ENCODE results near the gene TRMT2B. TPM values are rescaled to one million over a fixed set of nuclear protein-coding genes. Genes with fewer than 3 reads are reported as not detected.

The TRMT2B gene
- total and polyA plus RNA-seq, 10 of the 15 experiments (the other 5 are each of a cell fraction or from before 2014, with no cell fraction given): 2.5 to 14.2 (median 11.5) TPM

DNA sequence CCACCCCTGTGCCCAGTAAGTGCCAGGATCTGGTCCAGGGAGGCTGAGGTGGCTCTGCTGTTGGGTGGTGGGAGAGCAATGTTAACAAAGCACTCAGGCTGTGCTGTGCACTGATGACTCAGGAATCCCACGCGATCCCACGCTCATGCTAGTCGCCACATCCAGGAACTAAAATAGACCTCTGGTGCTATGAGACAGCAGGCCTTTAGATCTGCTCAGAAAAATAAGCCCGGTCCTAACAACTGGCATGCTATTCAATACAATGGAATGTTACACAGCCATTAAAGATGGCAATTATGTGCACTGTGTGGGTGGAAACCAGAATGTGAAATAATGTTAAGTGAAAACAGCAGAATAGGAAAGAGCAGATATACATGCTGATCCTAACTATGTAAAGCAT lies 56.4 kb downstream of the TRMT2B start (continued):
- TF ChIP-seq, protein P1, sequence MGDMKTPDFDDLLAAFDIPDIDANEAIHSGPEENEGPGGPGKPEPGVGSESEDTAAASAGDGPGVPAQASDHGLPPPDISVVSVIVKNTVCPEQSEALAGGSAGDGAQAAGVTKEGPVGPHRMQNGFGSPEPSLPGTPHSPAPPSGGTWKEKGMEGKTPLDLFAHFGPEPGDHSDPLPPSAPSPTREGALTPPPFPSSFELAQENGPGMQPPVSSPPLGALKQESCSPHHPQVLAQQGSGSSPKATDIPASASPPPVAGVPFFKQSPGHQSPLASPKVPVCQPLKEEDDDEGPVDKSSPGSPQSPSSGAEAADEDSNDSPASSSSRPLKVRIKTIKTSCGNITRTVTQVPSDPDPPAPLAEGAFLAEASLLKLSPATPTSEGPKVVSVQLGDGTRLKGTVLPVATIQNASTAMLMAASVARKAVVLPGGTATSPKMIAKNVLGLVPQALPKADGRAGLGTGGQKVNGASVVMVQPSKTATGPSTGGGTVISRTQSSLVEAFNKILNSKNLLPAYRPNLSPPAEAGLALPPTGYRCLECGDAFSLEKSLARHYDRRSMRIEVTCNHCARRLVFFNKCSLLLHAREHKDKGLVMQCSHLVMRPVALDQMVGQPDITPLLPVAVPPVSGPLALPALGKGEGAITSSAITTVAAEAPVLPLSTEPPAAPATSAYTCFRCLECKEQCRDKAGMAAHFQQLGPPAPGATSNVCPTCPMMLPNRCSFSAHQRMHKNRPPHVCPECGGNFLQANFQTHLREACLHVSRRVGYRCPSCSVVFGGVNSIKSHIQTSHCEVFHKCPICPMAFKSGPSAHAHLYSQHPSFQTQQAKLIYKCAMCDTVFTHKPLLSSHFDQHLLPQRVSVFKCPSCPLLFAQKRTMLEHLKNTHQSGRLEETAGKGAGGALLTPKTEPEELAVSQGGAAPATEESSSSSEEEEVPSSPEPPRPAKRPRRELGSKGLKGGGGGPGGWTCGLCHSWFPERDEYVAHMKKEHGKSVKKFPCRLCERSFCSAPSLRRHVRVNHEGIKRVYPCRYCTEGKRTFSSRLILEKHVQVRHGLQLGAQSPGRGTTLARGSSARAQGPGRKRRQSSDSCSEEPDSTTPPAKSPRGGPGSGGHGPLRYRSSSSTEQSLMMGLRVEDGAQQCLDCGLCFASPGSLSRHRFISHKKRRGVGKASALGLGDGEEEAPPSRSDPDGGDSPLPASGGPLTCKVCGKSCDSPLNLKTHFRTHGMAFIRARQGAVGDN (IDR thresholded peaks at IDR 0.05): no peak
- TF ChIP-seq FOXM1 (IDR thresholded peaks at IDR 0.05; ENCODE audit: low read depth, low read length): no peak
- no peak for TF ChIP-seq ZNF24 (IDR thresholded peaks at IDR 0.05)
- no peak for TF ChIP-seq CBX5 (IDR thresholded peaks at IDR 0.05; ENCODE audit: low read depth)
- TF ChIP-seq, protein P2, sequence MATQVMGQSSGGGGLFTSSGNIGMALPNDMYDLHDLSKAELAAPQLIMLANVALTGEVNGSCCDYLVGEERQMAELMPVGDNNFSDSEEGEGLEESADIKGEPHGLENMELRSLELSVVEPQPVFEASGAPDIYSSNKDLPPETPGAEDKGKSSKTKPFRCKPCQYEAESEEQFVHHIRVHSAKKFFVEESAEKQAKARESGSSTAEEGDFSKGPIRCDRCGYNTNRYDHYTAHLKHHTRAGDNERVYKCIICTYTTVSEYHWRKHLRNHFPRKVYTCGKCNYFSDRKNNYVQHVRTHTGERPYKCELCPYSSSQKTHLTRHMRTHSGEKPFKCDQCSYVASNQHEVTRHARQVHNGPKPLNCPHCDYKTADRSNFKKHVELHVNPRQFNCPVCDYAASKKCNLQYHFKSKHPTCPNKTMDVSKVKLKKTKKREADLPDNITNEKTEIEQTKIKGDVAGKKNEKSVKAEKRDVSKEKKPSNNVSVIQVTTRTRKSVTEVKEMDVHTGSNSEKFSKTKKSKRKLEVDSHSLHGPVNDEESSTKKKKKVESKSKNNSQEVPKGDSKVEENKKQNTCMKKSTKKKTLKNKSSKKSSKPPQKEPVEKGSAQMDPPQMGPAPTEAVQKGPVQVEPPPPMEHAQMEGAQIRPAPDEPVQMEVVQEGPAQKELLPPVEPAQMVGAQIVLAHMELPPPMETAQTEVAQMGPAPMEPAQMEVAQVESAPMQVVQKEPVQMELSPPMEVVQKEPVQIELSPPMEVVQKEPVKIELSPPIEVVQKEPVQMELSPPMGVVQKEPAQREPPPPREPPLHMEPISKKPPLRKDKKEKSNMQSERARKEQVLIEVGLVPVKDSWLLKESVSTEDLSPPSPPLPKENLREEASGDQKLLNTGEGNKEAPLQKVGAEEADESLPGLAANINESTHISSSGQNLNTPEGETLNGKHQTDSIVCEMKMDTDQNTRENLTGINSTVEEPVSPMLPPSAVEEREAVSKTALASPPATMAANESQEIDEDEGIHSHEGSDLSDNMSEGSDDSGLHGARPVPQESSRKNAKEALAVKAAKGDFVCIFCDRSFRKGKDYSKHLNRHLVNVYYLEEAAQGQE (IDR thresholded peaks at IDR 0.05; ENCODE audit: low read depth, low read length): no peak
- TF ChIP-seq MYB (IDR thresholded peaks at IDR 0.05; ENCODE audit: borderline replicate concordance, low read depth, low read length): no peak

Measured in GM12878 (cell line).